Measurements from ENCODE around the gene EPB41. TPM values are rescaled to one million over a fixed set of nuclear protein-coding genes. Genes with fewer than 3 reads are reported as not detected.

Gene EPB41
- total and polyA plus RNA-seq, 2 of the 4 experiments (the other 2 are of a cell fraction) = 4.6 to 10.0 TPM

DNA sequence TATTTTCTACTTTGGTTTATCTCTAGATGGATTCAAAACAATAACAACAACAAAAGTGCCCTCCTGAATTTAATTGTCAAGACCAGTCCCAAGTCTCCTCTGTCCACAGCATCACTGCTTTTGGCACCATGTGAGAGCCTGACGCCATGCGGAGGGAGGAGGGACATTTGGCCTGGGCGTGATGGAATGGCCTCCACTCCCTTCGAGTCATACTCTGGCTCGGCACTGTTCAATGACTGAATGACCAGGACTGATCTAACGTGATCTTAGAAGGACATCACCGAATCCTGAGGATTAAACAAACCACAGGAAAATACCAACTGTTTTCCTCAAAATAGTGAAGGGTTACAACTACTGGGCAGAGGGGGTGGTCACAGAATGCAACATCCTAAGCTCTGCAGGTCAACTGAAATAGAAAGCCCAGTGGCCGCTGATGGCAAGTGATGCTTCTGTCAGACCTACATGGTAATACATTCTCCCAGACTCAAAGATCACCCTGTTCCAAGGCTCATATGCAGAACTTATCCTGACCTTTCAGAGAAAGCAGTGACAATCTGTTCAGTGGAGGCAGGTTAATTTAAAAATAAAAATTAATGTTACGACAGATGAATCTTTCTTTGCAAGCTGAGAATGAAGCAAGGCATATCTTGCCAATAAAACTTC lies 248.2 kb downstream of the EPB41 start:
- DNase-seq = no peak
- dilution Hi-C loops (cut with HindIII; ENCODE audit: low sequenced_read_pairs, unreplicated experiment) (no loop called here), intact Hi-C loops (cut with micrococcal nuclease) (no loop called here), in situ Hi-C loops (cut with MboI; ENCODE audit: low sequenced_read_pairs) (no loop called here)
- BruUV-seq (replicated peaks) = TSS peak; percentile 3
- Histone ChIP-seq H3K36me3 (ENCODE audit: control insufficient read depth, insufficient read depth, low read length) (peaks cover 41% of the 10 kb centered on the region), H2AK9ac (replicated peaks; ENCODE audit: low read depth, low read length, poor library complexity) (no peak overlapping the region), H2BK5ac (ENCODE audit: low read depth, low read length, poor library complexity, severe bottlenecking) (no peak overlapping the region), H3K79me1 (ENCODE audit: low read depth in 1 of 2, low read length in 2 of 2) (peaks cover 34 to 83% of the 10 kb centered on the region in 2 experiments), H4K8ac (ENCODE audit: low read depth in 2 of 2, low read length in 2 of 2) (no peak overlapping the region), H3K23ac (ENCODE audit: low read depth, low read length) (no peak overlapping the region), H3K9me1 (ENCODE audit: insufficient read depth, low read length) (peaks cover 21% of the 10 kb centered on the region), H4K5ac (ENCODE audit: low read depth, low read length) (no peak overlapping the region), H3K4me2 (ENCODE audit: low read depth, low read length) (no peak overlapping the region), H3K27ac (ENCODE audit: insufficient read depth, low read length) (no peak overlapping the region), H2BK15ac (ENCODE audit: low read depth, low read length) (no peak overlapping the region), H3K9me3 (ENCODE audit: control insufficient read depth, insufficient read depth, low read length) (no peaks in the 10 kb centered on the region), H3K56ac (ENCODE audit: extremely low read depth, insufficient read depth, low read length) (no peak overlapping the region), H3K27me3 (ENCODE audit: control insufficient read depth, insufficient read depth, low read length) (no peaks in the 10 kb centered on the region), H4K20me1 (ENCODE audit: insufficient read depth, low read length) (peaks cover 79% of the 10 kb centered on the region), H2AK5ac (ENCODE audit: low read depth, low read length) (no peak overlapping the region), H3K18ac (ENCODE audit: low read depth, low read length) (no peak overlapping the region), H3K9ac (ENCODE audit: low read depth, low read length) (no peak overlapping the region), H3K4me3 (ENCODE audit: insufficient read depth, low read depth, low read length) (no peak overlapping the region), H3K4me1 (ENCODE audit: control insufficient read depth, insufficient read depth, low read length) (peaks cover 7% of the 10 kb centered on the region; the same call in 1 of the 2 replicates), H3K4ac (ENCODE audit: low read depth, low read length) (no peak overlapping the region), H3K14ac (replicated peaks; ENCODE audit: low read depth, low read length) (no peak overlapping the region), H2AFZ (replicated peaks; ENCODE audit: low read length, poor library complexity) (no peak overlapping the region), H4K91ac (ENCODE audit: insufficient read depth, low read depth, low read length) (no peak overlapping the region), H2BK20ac (ENCODE audit: low read depth, low read length) (no peak overlapping the region), H2BK120ac (ENCODE audit: low read depth, low read length) (no peak overlapping the region)
- no CpG with 5 or more reads among the region's 9 CpGs for WGBS, 2 experiments (ENCODE audit: extremely low coverage in 2 of 2, insufficient read length in 1 of 2)
- ChIA-PET CTCF (interaction anchor here (0.6 kb wide), 2 partner anchors 10 to 34 kb away, joined by 4 to 8 read pairs; no protein-coding TSS in a partner anchor), POLR2A (ENCODE audit: unreplicated experiment) (no interaction called here)
- TF ChIP-seq, protein P1, sequence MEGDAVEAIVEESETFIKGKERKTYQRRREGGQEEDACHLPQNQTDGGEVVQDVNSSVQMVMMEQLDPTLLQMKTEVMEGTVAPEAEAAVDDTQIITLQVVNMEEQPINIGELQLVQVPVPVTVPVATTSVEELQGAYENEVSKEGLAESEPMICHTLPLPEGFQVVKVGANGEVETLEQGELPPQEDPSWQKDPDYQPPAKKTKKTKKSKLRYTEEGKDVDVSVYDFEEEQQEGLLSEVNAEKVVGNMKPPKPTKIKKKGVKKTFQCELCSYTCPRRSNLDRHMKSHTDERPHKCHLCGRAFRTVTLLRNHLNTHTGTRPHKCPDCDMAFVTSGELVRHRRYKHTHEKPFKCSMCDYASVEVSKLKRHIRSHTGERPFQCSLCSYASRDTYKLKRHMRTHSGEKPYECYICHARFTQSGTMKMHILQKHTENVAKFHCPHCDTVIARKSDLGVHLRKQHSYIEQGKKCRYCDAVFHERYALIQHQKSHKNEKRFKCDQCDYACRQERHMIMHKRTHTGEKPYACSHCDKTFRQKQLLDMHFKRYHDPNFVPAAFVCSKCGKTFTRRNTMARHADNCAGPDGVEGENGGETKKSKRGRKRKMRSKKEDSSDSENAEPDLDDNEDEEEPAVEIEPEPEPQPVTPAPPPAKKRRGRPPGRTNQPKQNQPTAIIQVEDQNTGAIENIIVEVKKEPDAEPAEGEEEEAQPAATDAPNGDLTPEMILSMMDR (conservative IDR thresholded peaks at IDR 0.05; ENCODE audit: low read depth, low read length) = no peak
- TF ChIP-seq SMC3 (IDR thresholded peaks at IDR 0.05; ENCODE audit: low read depth, low read length) = no peak
- no peak for TF ChIP-seq FOS (IDR thresholded peaks at IDR 0.05; ENCODE audit: low read depth, low read length)
- TF ChIP-seq NFE2L2 (IDR thresholded peaks at IDR 0.05; ENCODE audit: low read depth, low read length) = no peak
- TF ChIP-seq RFX5 (IDR thresholded peaks at IDR 0.05; ENCODE audit: low read depth, low read length) = no peak
- no peak for TF ChIP-seq RAD21 (IDR thresholded peaks at IDR 0.05; ENCODE audit: low read length)
- no peak for TF ChIP-seq MAZ (IDR thresholded peaks at IDR 0.05; ENCODE audit: borderline replicate concordance, low read depth, low read length)
- TF ChIP-seq CHD1 (IDR thresholded peaks at IDR 0.05; ENCODE audit: low read depth, low read length) = no peak
- TF ChIP-seq MAFK (IDR thresholded peaks at IDR 0.05; ENCODE audit: low read depth, low read length) = no peak
- ATAC-seq (ENCODE audit: low read depth) = no peak; the same call in 1 of the 2 replicates

All from IMR-90 (cell line).